ENCODE measurements around the gene SEC63. TPM values are rescaled to one million over a fixed set of nuclear protein-coding genes. Genes with fewer than 3 reads are reported as not detected.
"Not testable (repeated sequence)": the region's sequence is repeated elsewhere in the genome, so short reads cannot be mapped to it uniquely, and the experiment has no call there.

SEC63 gene, protein sequence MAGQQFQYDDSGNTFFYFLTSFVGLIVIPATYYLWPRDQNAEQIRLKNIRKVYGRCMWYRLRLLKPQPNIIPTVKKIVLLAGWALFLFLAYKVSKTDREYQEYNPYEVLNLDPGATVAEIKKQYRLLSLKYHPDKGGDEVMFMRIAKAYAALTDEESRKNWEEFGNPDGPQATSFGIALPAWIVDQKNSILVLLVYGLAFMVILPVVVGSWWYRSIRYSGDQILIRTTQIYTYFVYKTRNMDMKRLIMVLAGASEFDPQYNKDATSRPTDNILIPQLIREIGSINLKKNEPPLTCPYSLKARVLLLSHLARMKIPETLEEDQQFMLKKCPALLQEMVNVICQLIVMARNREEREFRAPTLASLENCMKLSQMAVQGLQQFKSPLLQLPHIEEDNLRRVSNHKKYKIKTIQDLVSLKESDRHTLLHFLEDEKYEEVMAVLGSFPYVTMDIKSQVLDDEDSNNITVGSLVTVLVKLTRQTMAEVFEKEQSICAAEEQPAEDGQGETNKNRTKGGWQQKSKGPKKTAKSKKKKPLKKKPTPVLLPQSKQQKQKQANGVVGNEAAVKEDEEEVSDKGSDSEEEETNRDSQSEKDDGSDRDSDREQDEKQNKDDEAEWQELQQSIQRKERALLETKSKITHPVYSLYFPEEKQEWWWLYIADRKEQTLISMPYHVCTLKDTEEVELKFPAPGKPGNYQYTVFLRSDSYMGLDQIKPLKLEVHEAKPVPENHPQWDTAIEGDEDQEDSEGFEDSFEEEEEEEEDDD
- total RNA-seq: 10.8 and 17.1 TPM in 2 replicates

DNA sequence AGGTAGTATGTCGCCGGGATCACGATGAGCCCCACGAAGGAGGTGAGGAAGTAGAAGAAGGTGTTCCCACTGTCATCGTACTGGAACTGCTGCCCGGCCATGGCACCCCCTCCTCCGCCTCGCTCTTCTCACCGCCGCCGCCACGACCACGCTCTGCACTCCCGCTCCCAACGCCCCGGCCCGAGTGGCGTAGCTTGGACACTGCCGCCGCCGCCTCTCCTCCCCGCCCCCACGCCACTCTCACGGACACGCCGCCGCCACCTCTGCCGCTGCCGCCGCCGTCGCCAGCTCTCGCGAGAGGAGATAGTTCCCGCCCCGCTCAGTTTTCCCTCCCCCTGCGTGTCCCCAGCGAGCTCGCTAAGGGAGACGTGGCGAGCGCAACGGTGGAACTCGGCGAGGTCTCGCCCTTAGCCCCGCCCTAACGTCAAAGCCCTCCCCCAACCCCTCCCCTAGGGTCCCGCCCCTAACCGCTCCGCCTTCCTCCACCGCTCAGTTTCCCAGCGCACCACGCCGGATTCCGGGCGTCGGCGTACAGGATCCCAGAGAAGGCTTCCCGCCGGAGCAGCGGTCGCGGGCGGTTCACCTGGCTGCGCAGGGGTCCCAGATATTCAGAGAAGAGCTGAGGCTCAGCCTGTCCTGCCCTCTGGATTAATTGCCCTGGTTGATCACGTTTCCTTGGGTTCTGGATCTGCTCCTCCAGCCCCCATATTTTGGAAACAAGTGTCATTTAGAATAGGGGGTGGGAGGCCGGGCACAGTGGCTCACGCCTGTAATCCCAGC lies at the start of gene SEC63:
Gene SEC63, minus strand, starts transcription at position 300 of the 780 bp plus-strand sequence. Its CDS starts 199 bp downstream, at position 101.
- DNase-seq (ENCODE audit: low read depth in 2 of 2): peak; percentile 94 to 97

DNA sequence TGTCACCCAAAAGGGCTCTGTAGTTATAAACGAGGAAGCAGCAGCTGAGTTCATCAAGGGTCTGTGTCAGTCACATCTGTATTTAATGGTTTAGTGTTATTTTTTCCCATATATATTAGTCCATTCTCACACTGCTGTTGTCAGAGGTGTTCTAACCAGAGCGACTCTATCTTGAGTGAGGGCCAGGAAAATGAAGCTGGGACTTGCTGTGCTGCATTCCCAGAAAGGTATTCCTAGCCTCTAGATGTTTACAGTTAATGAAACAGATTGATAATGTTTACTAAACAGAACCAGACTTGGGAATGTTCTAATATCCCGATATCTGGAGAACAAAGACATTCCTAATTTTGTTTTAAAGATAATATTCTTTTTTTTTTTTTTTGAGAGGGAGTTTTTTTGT lies 48.0 kb upstream of the SEC63 start:
- DNase-seq (ENCODE audit: low read depth in 2 of 2): no peak

DNA sequence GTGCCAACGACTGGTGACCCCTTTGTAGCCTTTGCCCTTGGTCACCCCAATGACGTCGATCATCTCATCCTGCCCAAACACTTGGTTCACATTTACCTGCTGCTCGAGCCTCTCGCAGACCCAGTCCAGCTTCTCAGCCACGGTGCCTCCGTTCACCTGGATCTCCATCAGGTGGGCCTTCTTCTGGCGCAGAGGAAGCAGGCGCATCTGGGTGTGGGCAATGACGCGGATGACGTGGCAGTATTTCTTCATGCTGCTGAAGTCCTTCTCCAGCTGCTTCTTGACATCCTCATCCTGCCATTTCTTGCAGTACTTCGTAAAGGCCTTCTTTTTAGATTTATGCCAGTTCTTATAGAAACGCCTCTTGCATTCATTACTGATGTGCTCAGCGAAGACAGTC lies 46.9 kb upstream of the SEC63 start:
- no peak for DNase-seq (ENCODE audit: low read depth in 2 of 2)

DNA sequence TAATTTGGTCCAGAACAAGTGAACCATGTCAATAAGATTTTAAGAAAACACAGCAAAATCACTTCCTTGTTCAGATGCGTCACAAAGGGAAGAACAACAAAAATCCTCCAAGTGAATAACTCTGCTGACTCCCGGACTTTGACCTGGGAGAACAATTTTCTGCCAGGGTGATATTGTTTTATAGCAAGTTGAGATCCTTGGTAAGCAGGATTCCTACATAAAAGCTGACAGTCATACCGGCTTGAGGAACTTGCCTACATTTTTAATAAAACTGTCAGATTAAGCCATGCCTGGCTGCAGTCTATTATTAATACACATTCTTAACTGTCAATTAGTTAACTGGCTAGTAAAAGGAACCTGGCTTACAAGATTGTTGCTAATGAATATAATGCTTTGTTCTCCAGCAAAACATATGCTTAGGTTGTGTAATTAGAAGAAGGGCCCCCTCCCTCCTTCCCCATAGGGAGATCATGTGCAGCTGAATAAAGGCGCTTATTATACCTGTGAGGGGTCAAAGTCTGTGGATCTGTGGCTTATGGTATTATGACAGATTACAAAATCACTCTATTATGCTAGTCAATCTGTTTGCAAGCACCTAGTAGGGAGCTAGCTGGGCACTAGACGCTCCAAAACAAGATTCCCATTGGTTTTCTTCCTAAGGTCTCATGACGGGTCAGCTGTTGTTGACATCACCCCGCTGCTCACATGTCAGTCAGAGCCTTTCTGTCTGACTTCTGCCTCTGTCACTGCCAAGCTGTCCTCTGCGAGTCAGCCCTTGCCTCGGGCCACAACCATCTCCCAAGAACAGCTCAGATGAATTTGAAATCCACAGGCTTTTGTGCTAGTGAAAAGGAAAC lies 44.6 kb upstream of the SEC63 start:
- peak in 1 of 2 donors; percentile 17 for DNase-seq (ENCODE audit: low read depth in 2 of 2)

DNA sequence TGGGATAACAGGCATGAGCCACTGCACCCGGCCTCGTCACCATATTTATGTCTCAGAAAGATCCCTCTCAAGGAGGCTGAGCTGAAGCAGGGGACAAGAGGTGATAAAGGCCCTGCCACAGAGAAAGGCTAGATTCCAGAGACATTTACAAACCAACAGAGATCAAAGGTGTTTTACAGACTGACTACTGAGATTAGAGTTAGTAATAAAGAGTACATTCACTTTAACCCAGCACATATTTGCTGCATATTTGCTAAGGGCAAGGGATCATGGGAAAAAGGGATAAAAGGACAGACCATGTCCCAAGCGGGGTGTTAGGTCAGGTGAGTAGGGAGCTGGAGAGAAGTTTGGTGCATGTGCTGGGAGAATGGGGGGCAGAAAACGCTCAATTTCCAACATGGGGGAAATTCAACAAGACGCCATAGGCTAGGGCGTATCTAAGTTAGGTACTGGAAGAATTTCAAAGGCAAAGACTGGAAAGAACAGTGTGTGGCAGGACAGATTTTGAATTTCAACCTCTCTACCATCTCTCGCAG lies 43.8 kb upstream of the SEC63 start:
- no peak for DNase-seq (ENCODE audit: low read depth in 2 of 2)

DNA sequence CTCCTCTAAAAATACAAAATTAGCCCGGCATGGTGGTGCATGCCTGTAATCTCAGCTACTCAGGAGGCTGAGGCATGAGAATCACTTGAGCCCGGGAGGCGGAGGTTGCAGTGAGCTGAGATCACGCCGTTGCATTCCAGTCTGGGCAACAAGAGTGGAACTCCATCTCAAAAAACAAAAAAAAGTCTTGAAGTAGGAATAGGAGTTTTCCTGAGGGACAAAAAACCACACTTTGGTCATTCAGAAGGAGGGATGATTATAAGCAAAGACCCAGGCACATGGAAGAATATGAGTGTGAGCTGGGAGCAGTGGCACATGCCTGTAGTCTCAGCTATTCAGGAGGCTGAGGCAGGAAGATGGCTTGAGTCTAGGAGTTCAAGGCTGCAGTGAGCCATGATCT lies 42.3 kb upstream of the SEC63 start:
- DNase-seq (ENCODE audit: low read depth in 2 of 2): not testable (repeated sequence)

DNA sequence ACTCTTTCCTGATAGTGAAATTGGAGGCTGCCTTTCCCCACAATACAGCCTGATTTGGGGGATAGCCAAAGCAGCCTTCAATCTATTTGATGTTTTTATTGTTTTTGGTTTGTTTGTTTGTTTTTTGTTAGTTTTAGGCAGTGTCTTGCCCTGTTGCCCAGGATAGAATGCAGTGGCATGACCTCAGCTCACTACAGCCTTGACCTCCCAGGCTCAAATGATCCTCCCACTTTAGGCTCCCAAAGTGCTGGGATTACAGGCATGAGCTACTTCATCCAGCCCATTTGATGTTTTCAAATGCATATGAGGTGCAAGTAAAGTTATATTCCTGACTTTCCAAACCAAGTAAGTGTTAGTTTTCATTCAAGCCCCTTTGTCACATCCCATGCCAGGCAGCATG lies 41.3 kb upstream of the SEC63 start:
- DNase-seq (ENCODE audit: low read depth in 2 of 2): no peak

DNA sequence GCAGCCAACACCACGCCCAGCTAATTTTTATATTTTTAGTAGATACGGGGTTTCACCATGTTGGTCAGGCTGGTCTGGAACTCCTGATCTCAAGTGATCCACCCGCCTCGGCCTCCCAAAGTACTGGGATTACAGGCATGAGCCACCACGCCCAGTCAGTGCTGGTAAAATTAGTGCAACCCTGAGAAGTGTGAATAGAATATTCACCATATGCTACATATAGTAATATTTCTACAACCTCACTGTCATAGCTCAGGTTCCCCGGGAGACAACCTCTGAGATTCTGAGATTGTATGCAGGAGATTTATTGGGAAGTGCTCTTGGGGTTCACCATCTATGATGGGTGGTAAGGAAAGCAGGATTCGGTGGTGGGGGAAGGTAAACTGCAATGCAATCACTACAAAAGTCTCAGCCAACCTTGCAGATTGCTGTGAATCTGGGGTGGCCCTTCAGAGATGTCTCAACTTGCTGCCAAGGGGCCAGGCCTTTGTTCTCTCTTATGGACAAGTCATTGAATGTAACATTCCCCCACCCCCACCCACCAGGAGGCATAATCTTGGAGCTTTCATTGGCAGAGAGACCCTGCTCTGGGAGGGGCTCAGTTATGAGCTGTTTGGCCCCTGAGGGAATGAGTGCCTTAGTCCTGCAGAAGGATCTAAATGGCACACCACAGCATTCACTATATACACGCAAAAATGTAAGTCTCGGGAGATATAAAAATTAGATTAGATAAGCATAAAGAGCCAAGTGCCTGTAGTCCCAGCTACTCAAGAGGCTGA lies 34.0 kb upstream of the SEC63 start:
- DNase-seq (ENCODE audit: low read depth in 2 of 2): no peak

DNA sequence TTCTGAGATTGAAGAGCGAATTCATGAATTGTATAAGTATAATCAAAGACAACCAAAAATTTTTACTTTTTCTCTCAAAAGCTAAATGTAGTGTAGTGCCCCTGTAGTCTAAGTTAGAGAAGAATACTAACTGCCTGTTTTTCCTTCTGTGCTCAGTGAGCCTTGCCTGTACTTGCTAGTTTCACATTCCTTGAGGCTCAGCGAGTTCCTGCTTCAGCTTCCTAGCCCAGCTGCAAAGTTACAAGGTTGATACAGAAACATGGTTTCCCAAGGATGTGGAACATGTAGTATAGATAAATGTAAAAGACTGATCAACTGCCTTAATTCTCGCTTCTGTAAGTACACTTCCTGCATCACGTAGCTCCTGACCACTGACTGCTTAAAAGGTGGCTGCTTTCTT lies 33.1 kb upstream of the SEC63 start:
- no peak for DNase-seq (ENCODE audit: low read depth in 2 of 2)

DNA sequence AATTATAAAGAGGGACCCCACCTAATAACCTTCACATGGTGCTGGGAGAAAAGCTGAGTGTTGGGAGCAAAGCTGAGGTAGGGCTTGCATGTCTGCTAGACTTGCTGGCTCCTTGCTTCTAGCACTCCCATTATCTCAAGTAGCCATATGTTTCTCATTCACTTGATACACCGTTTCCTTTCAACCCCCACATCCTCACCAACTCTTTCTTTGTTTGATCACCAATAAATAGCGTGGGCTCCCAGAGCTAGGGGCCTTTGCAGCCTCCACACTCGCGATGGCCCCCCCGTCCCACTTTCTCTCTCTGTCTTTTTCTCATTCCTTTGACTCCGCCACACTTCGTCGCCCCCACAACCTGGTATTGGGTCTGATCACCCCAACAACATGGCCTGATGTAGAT lies 32.6 kb upstream of the SEC63 start:
- not testable (repeated sequence) for DNase-seq (ENCODE audit: low read depth in 2 of 2)

DNA sequence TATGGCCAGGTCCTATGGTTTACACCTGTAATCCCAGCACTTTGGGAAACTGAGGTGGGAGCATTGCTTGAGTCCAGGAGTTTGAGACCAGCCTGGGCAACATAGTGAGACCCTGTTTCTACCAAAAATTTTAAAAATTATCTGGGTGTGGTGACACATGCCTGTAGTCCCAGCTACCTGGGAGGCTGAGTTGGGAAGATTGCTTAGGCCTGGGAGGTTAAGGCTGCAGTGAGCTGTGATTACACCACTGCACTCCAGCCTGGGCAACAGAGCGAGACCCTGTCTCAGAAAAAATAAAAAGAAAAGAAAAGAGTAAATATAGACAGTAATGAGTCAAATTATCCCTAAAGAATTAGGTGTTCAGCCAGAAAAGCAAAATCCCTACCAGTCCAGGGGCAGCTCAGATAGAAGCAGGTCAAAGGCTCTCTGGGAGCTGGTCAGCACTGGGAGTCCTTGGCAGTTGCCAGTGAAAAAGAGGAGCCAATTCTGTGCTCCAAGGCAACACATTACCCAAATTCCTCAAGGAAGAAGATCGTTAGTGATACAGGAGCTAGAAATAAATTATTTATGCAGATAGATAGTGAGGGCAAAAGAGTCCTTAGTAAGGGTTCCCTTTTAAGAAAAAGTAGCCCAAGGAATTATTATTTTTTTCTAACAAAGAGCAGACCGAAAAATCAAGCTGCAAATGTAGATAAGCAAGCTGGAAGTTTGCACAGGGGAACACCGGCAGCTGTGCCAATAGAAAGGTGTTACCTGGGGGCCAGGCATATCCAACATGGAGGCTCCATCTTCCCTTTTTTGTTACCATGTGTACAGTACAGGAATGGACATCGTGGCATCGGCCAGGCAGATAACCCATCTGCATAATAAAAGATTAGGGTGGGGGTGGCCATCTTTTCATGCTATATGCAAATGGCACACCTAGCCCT lies 31.4 kb upstream of the SEC63 start:
- DNase-seq (ENCODE audit: low read depth in 2 of 2): no peak

DNA sequence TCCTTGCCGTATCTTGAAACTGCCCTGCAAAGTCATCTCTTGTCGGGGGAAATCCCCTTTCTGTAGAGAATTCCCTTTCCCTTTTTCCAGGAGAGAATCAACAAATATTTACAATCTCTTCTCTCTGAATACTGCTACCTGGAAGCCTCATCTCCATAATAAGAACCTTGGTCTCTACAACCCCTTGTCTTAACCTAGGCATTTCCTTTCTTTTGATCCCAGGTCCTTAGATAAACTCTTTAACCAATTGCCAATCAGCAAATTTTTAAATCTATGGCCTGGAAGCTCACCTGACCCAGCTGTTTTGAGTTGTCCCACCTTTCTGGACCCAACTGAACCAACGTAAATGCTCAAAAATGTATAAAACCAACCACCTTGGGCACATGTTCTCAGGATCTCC lies 30.6 kb upstream of the SEC63 start:
- no peak for DNase-seq (ENCODE audit: low read depth in 2 of 2)

DNA sequence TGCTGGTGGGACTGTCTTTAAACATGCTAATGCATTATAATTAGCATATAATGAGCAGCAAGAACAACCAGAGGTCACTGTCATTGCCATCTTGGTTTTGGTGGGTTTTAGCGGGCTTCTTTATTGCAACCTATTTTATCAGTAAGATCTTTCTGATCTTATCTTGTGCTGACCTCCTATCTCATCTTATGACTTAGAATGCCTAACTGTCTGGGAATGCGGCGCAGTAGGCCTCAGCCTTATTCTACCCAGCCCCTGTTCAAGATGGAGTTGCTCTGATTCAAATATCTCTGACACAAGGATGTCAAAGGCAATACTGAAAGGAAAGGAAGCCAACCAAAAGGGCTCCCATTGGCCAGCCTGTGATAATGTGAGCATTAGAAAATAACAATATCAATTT lies 29.8 kb upstream of the SEC63 start:
- DNase-seq (ENCODE audit: low read depth in 2 of 2): no peak

DNA sequence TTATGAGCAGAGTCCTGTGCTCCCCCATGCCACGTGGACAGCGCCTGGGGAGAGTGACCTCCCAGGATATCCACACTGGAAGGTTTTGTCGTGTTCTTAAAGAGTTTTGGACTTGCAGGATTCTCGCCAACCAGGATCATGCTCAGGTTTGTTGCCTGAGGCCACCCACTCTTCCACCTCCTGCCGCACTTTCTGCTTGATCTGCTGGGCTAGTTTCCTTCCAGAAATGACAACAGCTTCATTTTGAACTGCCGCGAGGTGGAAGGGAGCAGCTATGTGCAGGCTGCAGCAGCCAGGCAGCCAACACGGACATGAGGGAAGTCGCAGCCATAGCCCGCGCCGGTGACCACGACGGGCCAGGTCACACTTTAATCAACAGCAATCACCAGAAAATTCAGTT lies 27.7 kb upstream of the SEC63 start:
- no peak for DNase-seq (ENCODE audit: low read depth in 2 of 2)

DNA sequence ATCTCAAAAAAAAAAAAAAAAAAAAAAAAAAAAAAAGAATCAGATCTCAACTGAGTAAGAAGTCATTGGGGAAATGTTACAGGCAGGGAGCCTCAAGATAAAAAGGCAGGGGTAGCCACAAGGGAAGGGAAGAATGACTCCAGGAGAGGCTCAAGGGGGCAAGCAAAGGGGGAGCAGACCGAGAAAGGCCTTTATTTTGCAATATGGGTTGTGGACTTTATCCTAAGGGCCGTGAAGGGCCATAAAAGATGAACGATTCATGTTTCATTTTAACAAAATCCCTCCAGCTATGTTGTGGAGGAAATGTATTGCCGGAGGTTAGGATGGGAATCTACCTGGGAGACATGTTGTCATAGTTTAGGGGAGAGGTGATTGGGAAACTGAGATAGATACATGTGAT lies 25.8 kb upstream of the SEC63 start:
- DNase-seq (ENCODE audit: low read depth in 2 of 2): no peak

DNA sequence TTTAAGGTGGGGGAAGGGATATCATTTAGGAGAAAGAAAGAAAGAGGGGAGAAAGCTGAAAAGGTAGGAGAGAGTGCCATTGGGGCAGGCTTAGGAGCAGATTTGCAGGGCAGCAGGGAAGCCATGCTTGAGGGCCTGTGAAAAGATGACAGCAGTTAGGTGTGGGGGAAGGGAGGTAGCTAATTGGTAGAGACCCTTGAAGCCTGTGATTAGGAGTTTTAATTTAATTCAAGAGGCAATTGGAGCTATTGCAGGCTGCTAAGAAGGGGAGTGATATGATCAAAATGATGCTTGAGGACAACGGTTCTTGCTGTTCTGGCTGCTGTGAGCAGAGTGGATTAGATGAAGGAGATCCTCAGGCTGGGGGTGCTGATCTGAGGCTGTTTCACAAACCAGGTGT lies 24.5 kb upstream of the SEC63 start:
- DNase-seq (ENCODE audit: low read depth in 2 of 2): no peak

DNA sequence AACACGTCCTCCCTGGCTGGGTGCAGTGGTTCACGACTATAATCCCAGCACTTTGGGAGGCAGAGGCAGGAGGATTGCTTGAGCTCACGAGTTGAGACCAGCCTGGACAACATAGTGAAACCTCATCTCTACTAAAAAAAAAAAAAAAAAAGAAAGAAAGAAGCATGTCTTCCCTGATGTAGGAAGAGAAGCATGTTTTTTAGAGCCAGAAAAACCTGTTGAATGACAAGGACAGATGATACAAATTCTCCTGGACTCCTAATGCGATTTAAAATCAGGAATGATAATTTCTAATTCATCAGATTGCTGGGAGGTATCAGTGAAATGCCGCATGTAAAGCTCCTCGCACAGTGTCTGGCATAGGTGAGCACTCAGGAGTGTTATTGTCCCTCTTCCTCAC lies 23.7 kb upstream of the SEC63 start:
- DNase-seq (ENCODE audit: low read depth in 2 of 2): no peak

DNA sequence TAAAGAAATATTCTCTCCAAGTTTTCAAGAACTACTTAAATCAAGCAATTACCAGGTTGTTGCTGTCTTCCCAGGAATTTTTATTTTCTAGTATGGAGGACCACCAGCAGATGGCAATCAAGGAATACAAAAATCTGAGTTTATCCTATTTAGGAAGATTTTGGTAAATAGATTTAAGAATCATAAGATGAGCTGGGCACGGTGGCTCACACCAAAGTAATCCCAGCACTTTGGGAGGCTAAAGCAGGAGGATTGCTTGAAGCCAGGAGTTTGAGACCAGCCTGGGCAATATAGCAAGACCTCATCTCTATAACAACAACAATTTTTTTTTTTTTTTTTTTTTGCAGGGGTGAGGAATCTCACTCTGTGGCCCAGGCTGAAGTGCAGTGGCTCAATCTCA lies 19.3 kb upstream of the SEC63 start:
- DNase-seq (ENCODE audit: low read depth in 2 of 2): peak in 1 of 2 donors; percentile 32

DNA sequence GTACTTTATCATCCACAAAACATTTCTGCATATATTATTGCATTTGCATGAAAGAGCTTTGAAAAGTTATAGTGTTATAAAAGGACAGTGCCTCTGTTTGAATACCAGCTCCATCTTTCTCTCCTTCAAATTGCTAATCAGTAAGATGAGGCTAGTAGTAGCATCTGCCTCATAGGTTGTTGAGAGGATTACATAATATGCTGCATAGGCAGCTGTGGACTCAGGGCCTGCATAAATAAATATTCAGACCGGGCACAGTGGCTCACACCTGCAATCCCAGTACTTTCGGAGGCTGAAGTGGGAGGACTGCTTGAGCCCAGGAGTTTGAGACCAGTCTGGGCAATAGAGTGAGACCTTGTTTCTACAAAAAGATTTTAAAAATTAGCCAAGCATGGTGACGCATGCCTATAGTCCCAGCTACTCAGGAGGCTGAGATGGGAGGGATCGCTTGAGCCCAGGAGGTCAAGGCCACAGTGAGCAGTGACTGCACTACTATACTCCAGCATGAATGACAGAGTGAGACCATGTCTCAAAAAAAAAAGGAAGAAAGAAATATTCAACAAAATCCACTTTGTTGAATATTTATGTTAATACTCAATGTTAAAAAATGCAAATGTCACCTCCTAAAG lies 18.3 kb upstream of the SEC63 start:
- DNase-seq (ENCODE audit: low read depth in 2 of 2): no peak
